Left ventricle myocardium superior (tissue), 1 donor: Measurements from ENCODE around the gene NDOR1. TPM values are rescaled to one million over a fixed set of nuclear protein-coding genes. Genes with fewer than 3 reads are reported as not detected.
"Not testable (repeated sequence)": the region's sequence is repeated elsewhere in the genome, so short reads cannot be mapped to it uniquely, and the experiment has no call there.

Experiments
- ATAC-seq: fragments of 200-7000 bp; cut with Tn5 transposase; one replicate; pipeline ENCODE4 v1.9.1; 2020; ENCODE audit warnings: mild to moderate bottlenecking, moderate library complexity
- DNase-seq: peaks from one replicate; pipeline ENCODE4 v3.0.0-alpha.2; 2020
- intact Hi-C: fragments of 100-400 bp; cut with micrococcal nuclease; formaldehyde crosslinking; loops from one replicate; pipeline ENCODE4 v1.11.0; 2022
- total RNA-seq: library from RNA; stranded (reverse); fragmentation: NEBNext Ultra II Directional; extraction: Animal tissue kit (Norgen Biotek cat#: 25700); gene quantifications from one replicate; pipeline ENCODE4 v1.2.1, GENCODE V29; 2021
- donor health status: DM: no; HTN: yes; CAD: no; lungs with severe emphysema.

Gene NDOR1
- total RNA-seq, 1 donor from 2014 or later: 5.7 TPM

DNA sequence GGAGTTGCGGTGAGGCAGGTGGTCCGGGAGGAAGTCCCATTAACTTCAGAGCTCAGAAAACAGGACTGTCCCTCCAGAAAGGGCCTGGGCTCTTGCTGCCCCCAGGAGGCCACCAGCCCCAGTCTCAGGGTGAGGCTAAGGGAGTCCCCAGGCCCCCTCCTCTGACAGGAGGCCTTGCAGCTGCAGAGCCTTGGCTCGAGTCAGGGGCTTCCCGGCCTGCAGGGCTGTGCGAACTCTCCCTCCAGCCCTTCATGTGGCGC is 42.3 kb downstream of the NDOR1 start:
- intact Hi-C loops: no loop called here
- ATAC-seq: no peak

DNA sequence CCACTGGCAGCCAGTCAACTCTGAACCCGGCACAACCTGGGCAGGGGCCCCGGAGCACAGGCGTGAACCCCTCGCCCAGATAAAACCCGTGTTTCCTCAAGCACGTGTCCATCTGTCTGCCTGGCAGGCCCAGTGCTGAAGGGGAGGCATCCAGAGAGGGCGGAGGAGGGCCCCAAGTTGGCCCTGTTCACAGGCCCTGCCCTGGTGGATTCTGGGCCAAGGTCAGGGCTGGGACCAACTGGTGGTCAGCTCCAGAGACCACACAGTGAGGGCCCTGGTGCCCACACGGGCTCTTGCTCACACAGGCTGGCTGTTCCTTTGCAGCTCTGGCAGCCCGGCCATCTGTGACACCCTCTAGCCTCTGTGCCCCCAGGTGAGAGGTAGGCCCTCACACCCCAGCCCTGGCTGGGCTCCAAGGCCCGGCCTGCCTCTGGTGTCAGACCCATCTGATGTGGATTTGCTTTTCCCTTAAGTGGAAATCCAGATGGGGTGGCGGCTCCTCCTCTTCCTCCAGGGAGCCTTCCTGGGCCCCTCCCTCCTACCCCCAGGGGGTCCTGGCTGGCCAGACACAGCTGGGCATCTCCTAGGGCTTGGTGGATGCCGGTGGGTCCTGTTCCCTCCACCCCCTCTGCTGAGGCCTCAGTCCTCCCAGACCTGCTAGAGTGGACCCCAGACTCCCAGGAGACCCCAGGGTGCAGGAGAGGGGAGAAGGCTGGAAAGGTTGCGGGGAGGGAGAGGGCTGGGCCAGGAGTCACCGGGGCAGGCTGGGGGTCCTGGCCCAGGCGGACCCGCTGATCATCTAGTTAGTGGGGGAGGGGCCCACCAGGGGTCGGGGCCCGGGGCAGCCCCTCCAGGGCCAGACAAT is 45.1 kb downstream of the NDOR1 start:
- DNase-seq (peak; percentile 74), ATAC-seq (peak; percentile 58)
- intact Hi-C loops: no loop called here

More for the DNA sequence above, 42.3 kb downstream of the NDOR1 start:
- DNase-seq: no peak

DNA sequence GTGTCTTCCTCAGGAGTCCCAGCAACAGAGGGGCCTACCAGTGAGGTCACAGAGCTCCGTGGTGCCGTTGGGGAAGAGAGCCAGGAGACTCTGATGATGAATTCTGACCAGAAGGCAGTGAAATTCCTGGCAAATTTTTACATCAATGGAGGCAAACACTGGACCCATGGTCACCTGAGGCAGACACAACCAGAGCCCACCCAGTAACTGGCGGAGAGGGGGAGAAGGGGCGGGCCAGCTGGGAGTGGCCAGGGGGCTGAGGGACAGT is 45.6 kb downstream of the NDOR1 start, which contains the start of gene STPG3:
Gene STPG3 (plus strand): TSS at position 93 of the 268 bp plus-strand sequence. CDS start 1 bp downstream, at position 94.
- intact Hi-C loops: no loop called here
- ATAC-seq (no peak), DNase-seq (no peak)

DNA sequence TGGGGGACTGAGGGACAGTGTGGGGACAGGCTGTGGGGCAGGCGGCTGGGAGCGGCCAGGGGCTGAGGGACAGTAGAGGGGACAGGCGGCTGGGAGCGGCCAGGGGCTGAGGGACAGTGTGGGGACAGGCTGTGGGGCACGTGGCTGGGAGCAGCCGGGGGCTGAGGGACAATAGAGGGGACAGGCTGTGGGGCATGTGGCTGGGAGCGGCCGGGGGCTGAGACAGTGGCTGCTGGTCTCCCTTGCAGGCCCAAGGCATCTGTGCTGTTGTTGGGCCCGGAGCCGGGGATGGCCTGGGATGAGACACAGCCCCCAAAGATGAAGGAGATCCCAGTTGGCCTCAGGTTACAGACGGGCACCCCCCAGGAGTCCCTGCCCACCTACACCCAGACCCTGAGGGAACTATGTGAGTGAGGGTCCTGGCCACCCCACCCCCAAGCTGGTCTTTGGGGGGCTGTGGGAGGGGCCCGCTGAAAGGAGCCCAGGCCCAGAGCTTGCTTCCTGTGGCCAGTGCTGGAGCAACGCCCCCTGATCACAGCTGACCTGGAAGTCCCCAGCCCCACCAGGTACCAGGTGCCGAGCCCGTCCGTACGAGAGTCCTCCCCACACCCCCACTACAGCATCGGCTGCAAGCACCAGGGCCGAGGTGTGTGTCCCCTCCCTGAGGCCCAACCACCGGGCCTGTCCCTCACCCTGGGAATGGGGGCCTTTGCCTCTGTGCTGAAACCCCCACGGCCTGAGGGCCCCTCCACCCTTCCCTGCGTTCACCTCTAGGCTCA is 46.2 kb downstream of the NDOR1 start:
- intact Hi-C loops: no loop called here
- ATAC-seq: no peak
- DNase-seq: no peak

DNA sequence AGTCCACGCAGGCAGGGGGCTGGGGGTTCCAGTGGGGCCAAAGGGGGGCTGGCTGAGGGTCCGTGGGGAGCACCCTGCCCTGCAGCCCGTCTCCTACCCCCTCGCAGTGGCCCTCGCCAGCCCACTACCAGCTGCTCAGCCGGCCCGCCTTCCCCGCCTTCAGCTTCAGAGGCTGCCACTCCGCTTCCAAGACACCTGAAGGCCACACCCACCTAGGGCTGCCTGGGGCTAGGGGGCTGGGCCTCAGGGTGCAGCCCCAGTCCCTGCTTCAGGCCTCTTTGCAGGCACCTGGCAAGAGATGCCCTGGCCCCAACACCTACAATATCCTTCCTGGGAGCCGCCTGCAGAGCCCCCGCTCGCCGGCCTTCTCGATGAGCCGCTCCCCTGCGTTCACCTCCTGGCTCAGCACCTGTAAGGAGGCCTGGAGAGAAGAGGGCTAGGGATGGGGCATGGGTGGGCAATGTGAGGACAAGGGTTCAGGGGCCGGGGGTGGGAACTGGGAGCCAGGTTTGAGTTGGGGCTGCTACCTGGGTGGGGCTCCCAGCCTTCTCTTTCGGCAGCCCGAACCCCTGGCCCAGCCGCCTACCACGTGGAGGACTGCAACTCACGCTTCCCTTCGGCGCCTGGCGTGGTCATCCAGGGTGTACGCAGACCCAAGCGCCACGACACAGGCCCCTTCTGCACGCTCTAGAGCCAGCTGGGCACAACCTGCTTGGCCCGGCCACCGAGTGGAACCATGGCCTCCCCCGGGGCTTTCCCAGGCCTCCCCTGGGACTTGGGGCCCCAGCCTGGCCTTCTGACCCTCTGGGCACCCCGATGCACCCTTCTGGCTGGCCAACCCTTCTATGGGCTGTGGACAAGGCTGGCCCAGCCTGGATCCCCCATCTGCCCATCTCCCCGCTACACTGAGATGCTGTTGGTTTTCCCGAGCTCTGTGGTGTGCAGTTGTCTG is 47.3 kb downstream of the NDOR1 start:
- intact Hi-C loops: no loop called here
- ATAC-seq (no peak), DNase-seq (no peak)

DNA sequence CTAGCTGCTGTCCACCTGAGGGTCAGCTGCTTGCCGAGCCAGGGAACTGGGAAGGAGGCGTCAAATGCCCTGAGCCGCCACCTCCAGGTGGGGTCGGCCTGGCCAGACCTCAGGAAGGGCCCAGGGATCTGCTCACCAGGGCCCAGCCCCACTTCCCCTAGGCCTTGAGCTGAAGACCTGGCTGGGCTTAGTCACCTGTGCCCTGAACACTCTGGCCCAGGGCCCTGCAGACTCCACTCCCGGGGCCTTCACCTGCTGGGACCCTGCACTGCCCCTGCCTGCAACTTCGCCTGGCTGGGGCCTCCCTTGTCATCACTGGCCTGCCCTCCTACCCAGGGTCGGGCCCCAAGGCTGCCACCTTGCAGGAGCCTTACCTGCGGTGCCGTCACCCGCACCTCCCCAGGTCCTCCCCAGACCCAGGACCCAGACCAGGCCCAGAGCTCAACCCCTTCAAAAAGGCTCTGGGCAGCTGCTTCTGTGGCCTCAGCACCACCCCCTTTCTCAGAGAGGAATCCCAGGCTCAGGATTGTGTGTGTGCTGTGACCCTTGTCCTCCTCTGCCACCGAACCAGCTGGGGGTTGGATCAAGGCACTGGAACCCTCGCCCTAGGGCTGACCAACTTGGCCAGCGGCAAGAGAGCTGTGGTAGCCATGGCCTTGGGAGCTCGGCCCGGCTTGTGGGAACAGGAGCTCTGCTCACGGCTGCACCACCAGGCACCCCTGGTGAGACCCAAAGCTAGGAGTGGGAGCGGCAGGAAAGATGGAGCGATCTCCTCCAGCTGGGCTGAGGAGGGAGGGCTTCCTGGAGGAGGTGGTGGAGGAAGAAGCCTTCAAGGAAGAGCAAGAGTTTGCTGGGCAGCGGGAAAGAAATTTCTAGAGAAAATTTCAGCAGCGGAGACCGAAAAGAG is 48.5 kb downstream of the NDOR1 start:
- DNase-seq: no peak
- ATAC-seq: no peak
- intact Hi-C loops: no loop called here

DNA sequence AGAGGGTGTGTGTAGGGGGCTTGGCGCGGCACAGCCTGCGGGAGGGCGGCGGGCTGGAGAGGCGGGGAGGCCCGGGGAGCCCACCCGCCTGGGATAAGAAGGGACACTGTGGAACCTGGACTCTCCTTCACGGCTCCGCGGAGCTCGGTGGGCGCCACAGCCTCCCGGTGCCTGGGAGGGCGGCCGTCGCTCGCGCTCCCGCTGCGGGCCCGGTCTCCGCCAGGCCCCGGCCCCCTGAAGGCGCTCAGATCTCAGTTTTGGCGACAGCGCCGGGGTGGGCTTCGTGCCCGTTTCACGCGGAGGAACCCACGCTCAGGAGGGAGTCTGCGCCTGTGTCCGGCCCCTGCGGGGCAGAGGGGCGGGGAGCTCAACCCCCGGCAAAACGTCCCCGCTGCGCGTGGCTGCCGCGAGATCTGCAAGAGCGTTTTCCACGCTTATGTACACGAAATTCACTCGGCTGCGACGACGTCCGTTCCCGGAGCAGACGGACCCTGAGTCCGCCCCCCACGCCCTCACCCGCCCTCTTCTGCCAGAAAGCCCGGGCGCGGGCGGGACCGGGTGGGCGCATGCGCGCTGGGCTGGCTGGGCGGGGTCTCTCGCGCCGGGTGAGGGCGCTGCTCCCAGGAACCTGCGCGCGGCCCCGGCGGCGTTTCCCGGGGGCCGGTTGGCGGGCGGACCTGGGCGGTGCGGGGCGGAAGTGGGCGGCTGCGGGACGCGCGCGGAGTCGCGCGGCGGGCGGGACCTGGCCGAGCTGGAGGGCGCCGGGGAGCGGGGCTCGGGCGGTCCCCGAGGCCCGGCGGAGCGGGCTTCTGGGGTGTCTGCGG is 49.3 kb downstream of the NDOR1 start, which contains the start of gene NELFB:
Gene NELFB (plus strand): TSS at position 704 of the 824 bp plus-strand sequence.
- ATAC-seq (peak; percentile 87), DNase-seq (peak; percentile 97)
- intact Hi-C loops: no loop called here

DNA sequence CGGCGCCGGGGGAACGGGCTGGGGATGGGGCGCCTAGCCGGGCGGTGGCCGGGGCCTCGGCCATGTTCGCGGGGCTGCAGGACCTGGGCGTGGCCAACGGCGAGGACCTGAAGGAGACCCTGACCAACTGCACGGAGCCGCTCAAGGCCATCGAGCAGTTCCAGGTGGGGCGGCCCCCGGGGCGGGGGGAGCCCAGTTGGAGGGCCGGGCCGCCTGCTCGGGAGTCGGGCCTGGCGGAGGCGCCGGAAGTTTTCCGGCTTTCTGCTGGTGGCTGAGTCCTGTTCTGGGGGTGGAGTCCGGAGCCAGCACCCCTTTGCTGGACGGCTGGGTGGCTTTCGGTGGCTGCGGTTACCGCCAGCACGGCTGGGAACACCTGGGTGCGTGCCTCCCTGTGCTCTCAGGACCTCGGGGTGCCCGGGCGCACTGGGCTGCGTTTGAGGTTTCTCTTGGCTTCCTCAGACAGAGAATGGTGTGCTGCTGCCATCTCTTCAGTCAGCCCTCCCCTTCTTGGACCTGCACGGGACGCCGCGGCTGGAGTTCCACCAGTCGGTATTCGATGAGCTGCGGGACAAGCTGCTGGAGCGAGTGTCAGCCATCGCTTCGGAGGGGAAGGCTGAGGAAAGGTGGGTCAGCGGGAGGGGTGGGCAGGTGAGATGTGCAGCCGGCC is 50.1 kb downstream of the NDOR1 start:
- intact Hi-C loops: no loop called here
- ATAC-seq (peak; percentile 13), DNase-seq (no peak)

DNA sequence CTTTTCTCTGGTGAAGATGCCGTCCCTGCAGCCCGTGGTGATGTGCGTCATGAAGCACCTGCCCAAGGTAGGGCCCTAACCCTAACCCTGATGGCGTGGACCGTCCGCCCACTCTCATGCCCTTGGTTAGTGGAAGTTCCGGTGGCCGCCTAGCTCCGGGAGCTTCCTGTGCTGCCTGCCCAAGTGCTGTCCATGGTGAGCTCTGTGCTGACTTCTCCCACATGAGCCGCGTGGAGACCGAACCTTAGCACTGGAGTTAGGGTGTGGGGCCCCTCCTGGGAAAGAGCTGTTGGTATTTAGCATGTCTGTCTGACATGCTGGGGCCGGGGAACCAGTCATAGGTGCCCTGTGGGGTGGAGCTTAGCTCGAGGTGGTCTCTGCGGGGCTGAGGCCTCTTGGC is 50.9 kb downstream of the NDOR1 start:
- no peak for DNase-seq
- intact Hi-C loops: no loop called here
- no peak for ATAC-seq

DNA sequence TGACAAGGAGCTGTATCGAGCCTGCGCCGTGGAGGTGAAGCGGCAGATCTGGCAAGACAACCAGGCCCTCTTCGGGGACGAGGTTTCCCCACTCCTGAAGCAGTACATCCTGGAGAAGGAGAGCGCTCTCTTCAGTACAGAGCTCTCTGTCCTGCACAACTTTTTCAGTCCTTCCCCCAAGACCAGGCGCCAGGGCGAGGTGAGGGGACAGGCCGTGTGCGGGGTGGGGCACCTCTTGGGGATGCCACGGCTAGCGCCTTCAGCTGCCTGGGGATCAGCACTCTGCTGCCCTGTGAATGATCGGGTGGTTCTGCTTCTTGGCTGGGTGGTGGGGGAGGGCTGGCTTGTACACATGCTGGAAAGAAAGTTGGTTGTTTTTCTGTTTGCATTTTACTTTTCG is 51.4 kb downstream of the NDOR1 start:
- ATAC-seq (no peak), DNase-seq (no peak)
- intact Hi-C loops: no loop called here

DNA sequence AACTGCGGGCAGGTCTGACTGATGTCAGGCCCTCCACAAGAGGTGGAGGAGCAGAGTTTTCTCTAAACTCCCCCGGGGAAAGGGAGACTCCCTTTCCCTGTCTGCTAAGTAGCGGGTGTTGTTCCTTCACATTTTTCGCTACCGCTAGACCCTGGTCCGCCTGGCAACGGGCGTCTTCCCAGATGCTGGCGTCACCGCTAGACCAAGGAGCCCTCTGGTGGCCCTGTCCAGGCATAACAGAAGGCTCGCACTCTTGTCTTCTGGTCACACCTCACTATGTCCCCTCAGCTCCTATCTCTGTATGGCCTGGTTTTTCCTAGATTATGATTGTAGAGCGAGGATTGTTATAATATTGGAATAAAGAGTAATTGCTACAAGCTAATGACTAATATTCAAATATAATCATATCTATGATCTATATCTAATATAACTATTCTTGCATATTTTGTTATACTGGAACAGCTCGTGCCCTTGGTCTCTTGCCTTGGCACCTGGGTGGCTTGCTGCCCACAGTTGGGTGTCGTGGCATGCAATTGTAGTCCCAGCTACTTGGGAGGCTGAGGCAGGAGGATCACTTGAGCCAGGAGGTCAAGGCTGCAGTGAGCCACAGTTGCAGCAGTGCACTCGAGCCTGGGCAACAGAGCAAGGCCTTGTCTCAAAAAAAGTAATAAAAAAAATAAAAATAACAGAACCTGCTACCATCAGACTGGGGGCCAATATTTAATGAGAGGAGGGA is 56.8 kb downstream of the NDOR1 start:
- intact Hi-C loops, ATAC-seq, DNase-seq: not testable (repeated sequence)

DNA sequence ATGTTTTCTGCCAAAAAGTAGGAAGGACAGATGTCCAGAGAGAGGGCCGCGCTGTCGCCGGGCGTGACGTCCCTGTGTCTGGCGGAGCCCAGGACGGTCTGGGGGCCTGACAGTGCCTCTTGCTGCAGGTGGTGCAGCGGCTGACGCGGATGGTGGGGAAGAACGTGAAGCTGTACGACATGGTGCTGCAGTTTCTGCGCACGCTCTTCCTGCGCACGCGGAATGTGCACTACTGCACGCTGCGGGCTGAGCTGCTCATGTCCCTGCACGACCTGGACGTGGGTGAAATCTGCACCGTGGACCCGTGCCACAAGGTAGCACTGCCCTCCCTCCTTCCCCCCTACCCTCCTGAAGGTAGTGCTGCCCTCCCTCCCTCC is 57.4 kb downstream of the NDOR1 start:
- intact Hi-C loops: no loop called here
- DNase-seq (no peak), ATAC-seq (peak; percentile 16)

DNA sequence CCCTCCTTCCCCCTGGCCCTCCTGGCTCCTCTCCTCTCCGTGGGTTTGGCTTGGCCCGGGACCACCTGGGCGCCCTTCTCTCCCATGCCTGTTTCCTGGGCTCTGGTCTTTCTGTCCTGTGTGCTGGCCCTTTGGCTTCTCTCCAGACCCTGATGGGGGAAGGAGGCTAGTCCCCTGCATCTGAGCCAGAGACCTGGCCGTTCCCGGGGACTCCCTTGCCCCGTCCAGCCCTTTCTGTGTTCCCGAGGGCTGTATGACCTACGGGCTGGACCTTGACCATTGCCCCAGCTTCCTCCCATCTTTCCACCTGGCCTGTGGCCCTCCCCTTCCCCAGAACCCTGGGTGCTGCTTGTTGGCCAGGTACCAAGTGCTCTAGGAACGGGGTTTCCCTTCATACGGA is 58.0 kb downstream of the NDOR1 start:
- ATAC-seq (no peak), DNase-seq (no peak)
- intact Hi-C loops: no loop called here

DNA sequence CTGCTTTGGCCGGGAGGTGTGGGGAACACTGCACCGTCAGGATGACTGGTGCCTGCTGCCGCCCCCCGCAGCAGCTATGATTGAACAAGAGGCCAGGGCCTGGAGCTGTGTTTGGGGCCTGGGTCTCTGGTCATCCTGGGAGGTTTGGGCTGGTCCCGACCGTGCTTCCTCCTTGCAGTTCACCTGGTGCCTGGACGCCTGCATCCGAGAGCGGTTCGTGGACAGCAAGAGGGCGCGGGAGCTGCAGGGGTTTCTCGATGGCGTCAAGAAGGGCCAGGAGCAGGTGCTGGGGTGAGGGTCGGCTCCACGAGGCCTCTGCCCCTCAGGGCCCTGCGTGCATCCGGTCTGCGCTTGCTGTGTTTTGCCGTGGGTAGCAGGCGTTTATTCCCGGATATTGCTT is 58.6 kb downstream of the NDOR1 start:
- ATAC-seq: no peak
- intact Hi-C loops: no loop called here
- no peak for DNase-seq

DNA sequence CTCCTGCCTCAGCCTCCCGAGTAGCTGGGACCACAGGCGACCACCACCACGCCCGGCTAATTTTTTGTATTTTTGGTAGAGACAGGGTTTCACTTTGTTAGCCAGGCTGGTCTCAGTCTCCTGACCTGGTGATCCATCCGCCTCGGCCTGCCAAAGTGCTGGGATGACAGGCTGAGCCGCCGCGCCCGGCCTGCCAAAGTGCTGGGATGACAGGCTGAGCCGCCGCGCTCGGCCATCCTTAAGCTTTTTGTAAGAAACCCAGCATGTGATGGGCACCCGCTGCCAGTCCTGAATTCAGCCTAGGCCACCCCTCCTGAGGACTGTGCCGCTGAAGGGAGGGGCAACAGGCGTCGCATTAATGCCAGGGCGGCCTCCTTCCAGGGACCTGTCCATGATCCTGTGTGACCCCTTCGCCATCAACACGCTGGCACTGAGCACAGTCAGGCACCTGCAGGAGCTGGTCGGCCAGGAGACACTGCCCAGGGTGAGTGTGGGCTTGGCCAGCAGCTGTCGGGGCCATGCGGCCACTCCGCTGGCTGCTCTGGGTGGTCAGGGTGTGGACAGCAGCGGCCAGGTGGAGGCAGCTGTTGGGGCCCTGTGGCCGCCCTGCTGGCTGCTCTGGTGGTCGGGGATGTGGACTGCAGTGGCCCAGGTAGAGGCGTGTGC is 60.1 kb downstream of the NDOR1 start:
- DNase-seq (no peak), ATAC-seq (no peak)
- intact Hi-C loops: no loop called here

DNA sequence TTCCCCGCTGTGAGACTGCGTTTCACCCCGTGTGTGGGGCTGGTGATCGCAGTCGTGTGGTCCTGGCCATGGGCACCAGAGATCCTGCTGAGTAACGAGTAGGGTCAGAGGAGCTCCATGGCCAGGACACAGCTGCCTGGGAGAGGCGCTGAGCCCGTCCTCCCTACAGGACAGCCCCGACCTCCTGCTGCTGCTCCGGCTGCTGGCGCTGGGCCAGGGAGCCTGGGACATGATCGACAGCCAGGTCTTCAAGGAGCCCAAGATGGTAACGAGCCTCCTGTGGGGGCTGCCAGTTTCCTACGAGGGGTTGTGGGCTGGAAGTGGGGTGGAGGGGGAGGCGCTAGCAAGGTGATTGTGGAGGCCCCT is 60.6 kb downstream of the NDOR1 start:
- ATAC-seq (no peak), DNase-seq (no peak)
- intact Hi-C loops: no loop called here
